LoVo (cell line): ENCODE measurements around the gene ATG2B.
A peak's percentile ranks its signal among the peaks of the same experiment; 100 is the strongest.
"Not testable (repeated sequence)": the region's sequence is repeated elsewhere in the genome, so short reads cannot be mapped to it uniquely, and the experiment has no call there.

Experiments used
- DNase-seq: peaks from one replicate; pipeline ENCODE4 v3.0.0-alpha.2; 2016; ENCODE audit warnings: low spot score

The ATG2B gene

GRCh38 chr14:96380735-96381134 is 17.6 kb upstream of the ATG2B start:
- DNase-seq: no peak

GRCh38 chr14:96376093-96376492 is 13.0 kb upstream of the ATG2B start:
- DNase-seq: peak; percentile 35

GRCh38 chr14:96373538-96373937 is 10.4 kb upstream of the ATG2B start:
- no peak for DNase-seq

GRCh38 chr14:96370528-96370927 is 7.4 kb upstream of the ATG2B start:
- no peak for DNase-seq

GRCh38 chr14:96368534-96368933 is 5.4 kb upstream of the ATG2B start:
- DNase-seq: no peak

- peak; percentile 49 for DNase-seq
Observed at GRCh38 chr14:96364962-96365361, 1.8 kb upstream of the ATG2B start.

GRCh38 chr14:96363751-96364336 is 703 bp upstream of the ATG2B start:
- peak; percentile 55 for DNase-seq

GRCh38 chr14:96362071-96362964 is 823 bp downstream of the ATG2B start:
- peak; percentile 74 for DNase-seq

- no peak for DNase-seq
Observed at GRCh38 chr14:96359959-96360358, 3.2 kb downstream of the ATG2B start.

GRCh38 chr14:96357216-96357615 is 5.9 kb downstream of the ATG2B start:
- no peak for DNase-seq

- no peak for DNase-seq
Observed at GRCh38 chr14:96354246-96354645, 8.9 kb downstream of the ATG2B start.

- no peak for DNase-seq
Observed at GRCh38 chr14:96352708-96353107, 10.4 kb downstream of the ATG2B start.

- no peak for DNase-seq
Observed at GRCh38 chr14:96351986-96352385, 11.2 kb downstream of the ATG2B start.

GRCh38 chr14:96349286-96350075 is 13.7 kb downstream of the ATG2B start:
- DNase-seq: no peak

- not testable (repeated sequence) for DNase-seq
Observed at GRCh38 chr14:96347957-96348356, 15.2 kb downstream of the ATG2B start.

GRCh38 chr14:96345669-96346068 is 17.5 kb downstream of the ATG2B start:
- no peak for DNase-seq

GRCh38 chr14:96341323-96341722 is 21.8 kb downstream of the ATG2B start:
- DNase-seq: no peak

GRCh38 chr14:96338551-96338950 is 24.6 kb downstream of the ATG2B start:
- no peak for DNase-seq

GRCh38 chr14:96324219-96324618 is 38.9 kb downstream of the ATG2B start:
- no peak for DNase-seq

- no peak for DNase-seq
Observed at GRCh38 chr14:96320605-96321004, 42.5 kb downstream of the ATG2B start.

- DNase-seq: no peak
Observed at GRCh38 chr14:96318836-96319235, 44.3 kb downstream of the ATG2B start.

- no peak for DNase-seq
Observed at GRCh38 chr14:96316087-96316486, 47.1 kb downstream of the ATG2B start.

- no peak for DNase-seq
Observed at GRCh38 chr14:96310906-96311305, 52.2 kb downstream of the ATG2B start.
